Epithelial cell of proximal tubule (primary cell): ENCODE results near the gene SAA2. TPM values are rescaled to one million over a fixed set of nuclear protein-coding genes. Genes with fewer than 3 reads are reported as not detected.
"Not testable (repeated sequence)": the region's sequence is repeated elsewhere in the genome, so short reads cannot be mapped to it uniquely, and the experiment has no call there.

Source experiments
- DNase-seq: peaks from one replicate; pipeline ENCODE4 v3.0.0-alpha.2; 2011; ENCODE audit warnings: low read depth
- H3K4me3 ChIP-seq: 2 replicates; pipeline ENCODE4 v1.5.1; 2011; ENCODE audit warnings: low read depth, mild to moderate bottlenecking, low read length
- total RNA-seq: library from RNA; depleted of rRNA; stranded (reverse); fragments of >200 nt; gene quantifications from 2 replicates; pipeline ENCODE4 v1.2.3, GENCODE V29; 2015
- TF ChIP-seq, protein P1 (sequence below): conservative IDR thresholded peaks from 2 replicates; pipeline ENCODE4 v1.5.1; 2012; ENCODE audit warnings: low read depth, mild to moderate bottlenecking, low read length

Gene SAA2
- total RNA-seq, 1 donor from 2014 or later = 63.5 TPM

DNA sequence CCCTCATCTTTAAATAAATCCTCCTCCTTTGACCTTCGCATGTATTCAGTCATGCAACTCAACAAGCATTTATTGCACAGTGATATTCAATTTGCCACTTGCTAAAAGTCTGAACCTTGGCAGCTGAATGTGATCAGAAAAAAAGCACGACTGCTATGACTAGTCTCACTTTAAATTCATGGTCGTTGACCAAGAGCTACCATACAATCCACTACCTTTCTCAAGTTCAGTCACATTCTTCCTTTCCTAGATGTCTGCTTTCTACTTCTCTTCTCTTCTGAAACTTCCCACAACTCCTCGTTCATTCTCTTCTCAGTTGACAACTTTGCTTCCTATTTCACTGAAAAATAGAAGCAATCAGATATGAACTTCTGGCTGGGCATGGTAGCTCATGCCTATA lies 15.6 kb upstream of the SAA2 start:
- no peak for DNase-seq
- TF ChIP-seq, protein P1, sequence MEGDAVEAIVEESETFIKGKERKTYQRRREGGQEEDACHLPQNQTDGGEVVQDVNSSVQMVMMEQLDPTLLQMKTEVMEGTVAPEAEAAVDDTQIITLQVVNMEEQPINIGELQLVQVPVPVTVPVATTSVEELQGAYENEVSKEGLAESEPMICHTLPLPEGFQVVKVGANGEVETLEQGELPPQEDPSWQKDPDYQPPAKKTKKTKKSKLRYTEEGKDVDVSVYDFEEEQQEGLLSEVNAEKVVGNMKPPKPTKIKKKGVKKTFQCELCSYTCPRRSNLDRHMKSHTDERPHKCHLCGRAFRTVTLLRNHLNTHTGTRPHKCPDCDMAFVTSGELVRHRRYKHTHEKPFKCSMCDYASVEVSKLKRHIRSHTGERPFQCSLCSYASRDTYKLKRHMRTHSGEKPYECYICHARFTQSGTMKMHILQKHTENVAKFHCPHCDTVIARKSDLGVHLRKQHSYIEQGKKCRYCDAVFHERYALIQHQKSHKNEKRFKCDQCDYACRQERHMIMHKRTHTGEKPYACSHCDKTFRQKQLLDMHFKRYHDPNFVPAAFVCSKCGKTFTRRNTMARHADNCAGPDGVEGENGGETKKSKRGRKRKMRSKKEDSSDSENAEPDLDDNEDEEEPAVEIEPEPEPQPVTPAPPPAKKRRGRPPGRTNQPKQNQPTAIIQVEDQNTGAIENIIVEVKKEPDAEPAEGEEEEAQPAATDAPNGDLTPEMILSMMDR = no peak
- H3K4me3 ChIP-seq = no peak overlapping the region

- H3K4me3 ChIP-seq, DNase-seq: not testable (repeated sequence)
These were observed 14.3 kb upstream of the SAA2 start for GRCh38 chr11:18262681-18263350.

- TF ChIP-seq, protein P1 = no peak
- no peak for DNase-seq
- H3K4me3 ChIP-seq = no peak overlapping the region
These were observed 13.3 kb upstream of the SAA2 start for GRCh38 chr11:18261721-18262120.

DNA sequence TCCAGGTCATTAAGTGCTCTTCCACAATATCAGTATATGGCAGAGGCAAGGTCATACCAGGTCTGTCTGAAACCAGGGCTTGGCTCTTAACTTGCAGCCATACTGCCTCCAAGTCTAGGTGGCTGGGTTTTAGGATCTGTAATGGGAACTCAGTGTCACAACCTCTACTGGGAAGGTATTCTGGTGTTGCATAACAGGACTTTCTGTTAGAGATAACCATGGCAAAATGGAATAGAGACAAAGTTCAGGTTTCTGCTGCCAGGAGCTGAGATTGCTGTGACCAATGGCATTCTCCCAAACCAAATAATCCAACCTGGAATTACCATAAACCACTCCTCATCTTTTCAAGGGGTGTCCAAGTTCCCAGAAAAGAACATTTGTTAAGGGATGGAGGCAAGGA lies 10.8 kb upstream of the SAA2 start:
- H3K4me3 ChIP-seq = no peak overlapping the region
- TF ChIP-seq, protein P1 = no peak
- DNase-seq = no peak

GRCh38 chr11:18254781-18255361 lies 6.4 kb upstream of the SAA2 start:
- DNase-seq = no peak
- no peak overlapping the region for H3K4me3 ChIP-seq

DNA sequence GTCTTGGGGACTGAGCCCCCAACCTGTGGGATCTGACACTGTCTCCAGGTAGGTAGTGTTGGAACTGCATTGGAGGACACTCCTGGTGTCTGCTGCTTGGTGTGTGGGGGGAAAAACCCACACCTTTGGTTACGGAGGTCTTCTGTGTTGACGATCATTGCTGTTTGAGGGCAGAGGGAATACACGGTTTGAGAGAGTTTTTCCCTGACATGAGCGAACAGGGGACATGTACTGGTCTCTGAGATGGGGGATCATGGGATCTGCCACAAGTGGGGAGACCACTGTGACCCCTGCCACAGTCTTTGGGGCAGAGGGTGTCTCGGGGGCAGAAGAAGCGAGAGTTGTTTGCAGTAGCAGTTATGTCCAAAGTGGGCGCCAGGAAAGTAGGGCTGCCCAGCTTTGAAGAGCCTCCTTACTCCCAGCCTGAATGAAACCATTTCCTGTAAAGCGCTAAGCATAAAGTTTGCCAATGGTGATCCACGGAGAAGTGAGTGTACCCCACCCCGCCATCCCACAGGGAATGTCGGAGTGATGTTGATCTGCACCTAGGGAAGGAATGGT lies 5.4 kb upstream of the SAA2 start:
- no peak overlapping the region for H3K4me3 ChIP-seq
- DNase-seq = no peak
- TF ChIP-seq, protein P1 = no peak

More at GRCh38 chr11:18254781-18255361, 6.4 kb upstream of the SAA2 start:
- TF ChIP-seq, protein P1 = no peak

GRCh38 chr11:18253233-18253632 lies 4.8 kb upstream of the SAA2 start:
- TF ChIP-seq, protein P1 = peak; percentile 26
- no peak for DNase-seq
- H3K4me3 ChIP-seq = no peak overlapping the region

DNA sequence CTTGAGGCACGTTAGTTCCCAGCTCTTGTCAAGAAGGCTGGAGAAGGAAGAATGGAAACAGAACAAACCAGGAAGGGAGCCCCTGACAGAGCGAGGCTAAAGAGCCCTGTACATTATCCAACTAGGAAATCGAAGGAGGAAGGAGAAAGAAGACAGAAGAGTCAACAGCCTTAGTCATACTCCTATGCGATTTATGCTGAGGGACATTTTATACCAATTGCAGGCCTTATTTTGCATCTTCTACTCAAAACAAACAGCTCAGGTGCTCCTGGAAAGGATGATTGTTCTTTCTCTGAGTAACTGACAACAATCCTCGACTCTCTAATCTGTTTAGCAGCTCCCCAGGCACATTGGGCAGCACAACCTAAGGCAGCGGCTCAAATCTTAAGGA lies 1.3 kb downstream of the SAA2 start:
- DNase-seq, H3K4me3 ChIP-seq: not testable (repeated sequence)

DNA sequence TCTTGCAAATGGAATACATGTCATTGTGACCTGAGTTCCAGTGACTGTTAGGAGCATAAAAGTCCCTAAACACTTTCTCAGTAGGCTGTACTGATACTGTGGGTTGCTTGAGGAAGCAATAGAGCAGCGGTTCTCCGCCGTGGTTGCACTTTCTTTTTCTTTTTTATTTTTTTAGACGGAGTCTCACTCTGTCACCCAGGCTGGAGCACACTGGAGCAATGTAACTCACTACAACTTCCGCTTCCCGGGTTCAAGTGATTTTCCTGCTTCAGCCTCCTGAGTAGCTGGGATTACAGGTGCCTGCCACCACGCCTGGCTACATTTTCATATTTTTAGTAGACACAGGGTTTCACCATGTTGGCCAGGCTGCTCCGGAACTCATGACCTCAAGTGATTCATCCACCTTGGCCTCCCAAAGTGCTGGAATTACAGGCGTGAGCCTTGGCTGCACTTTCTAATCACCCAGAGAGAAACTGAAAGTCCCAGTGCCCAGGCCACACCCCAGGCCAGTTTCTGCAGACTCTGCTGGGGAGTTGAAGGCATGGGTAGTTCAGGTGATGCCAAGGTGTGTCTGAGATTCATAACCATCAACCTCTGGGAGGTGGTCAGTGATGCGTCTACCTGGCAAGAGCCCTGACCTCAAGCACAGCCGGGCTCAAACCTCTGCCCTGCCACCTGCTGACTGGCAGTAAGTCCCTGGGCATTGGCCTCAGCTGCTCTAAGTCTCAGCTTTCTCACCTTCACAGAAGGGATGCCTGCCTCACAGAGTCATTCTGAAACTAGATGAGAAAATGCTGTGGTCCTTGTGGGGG lies 1.9 kb downstream of the SAA2 start:
- not testable (repeated sequence) for H3K4me3 ChIP-seq, DNase-seq
